Left renal pelvis (tissue), 4 donors: Measurements from ENCODE around the gene LRFN2. TPM values are rescaled to one million over a fixed set of nuclear protein-coding genes. Genes with fewer than 3 reads are reported as not detected.

Experiments used
- DNase-seq, 4 donors: peaks; one replicate each; pipeline ENCODE4 v3.0.0-alpha.2; 2013; ENCODE audit warnings: low read depth in 4 of 4, low spot score in 3 of 4
- polyA plus RNA-seq, 4 donors: library from polyadenylated mRNA; unstranded; fragments of 120-200 nt; gene quantifications; one replicate each; pipeline ENCODE4 v1.2.1, GENCODE V29; 2013; ENCODE audit not compliant: insufficient read length in 4 of 4

LRFN2 gene
- polyA plus RNA-seq, 4 donors = 0.85 to 1.1 (median 1.1) TPM

DNA sequence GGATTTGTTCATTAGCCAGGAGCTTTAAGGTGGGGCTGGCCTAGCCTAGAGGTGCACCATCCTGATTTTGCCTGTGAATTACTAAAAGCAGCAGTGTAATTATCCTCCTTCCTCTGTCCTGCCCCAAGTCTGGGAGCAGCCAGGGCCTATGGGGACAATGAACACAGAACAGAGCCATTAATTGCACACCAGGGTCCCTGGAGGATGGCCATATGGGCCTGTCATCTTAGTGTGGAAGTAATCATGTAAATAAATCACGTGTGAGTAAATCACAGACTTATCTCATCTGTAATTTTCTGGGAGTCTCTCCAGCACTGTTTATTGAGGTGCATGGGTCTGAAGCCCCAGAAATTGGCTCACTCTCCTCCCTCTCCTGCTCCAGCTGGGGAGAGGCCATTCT lies 176.3 kb downstream of the LRFN2 start:
- DNase-seq = no peak

DNA sequence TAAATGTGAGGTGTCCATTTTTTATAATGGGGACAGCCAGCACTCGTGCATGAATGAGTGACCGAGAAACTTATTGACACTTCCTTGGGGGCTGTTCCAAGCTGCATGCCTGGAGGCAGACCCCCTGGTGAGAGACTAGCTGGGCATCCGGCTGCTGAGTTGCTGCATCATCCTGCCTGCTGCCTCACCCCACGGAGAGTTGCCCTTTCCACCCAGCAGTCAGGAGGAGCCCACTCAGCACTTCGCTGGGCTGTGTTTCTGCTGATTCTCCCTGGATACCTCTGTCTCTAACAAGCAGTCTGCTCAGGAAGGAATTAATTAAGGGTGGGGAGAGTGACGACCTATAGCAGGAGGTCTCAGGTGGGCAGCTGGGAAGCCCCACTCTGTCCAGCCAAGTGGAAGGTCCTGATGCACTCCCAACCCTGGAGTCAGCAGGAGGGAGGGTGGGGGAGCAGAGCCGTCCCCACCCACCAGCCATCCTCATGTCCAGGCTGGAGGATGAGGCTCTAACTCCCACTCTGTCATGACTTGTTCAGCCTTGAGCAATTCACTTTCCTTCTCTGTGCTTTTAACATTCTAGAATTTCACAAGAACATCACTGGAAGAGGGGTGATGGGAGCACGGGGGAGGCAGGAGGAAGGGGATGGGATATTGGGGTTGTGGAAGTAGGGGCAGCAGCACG lies 177.3 kb downstream of the LRFN2 start:
- no peak for DNase-seq

DNA sequence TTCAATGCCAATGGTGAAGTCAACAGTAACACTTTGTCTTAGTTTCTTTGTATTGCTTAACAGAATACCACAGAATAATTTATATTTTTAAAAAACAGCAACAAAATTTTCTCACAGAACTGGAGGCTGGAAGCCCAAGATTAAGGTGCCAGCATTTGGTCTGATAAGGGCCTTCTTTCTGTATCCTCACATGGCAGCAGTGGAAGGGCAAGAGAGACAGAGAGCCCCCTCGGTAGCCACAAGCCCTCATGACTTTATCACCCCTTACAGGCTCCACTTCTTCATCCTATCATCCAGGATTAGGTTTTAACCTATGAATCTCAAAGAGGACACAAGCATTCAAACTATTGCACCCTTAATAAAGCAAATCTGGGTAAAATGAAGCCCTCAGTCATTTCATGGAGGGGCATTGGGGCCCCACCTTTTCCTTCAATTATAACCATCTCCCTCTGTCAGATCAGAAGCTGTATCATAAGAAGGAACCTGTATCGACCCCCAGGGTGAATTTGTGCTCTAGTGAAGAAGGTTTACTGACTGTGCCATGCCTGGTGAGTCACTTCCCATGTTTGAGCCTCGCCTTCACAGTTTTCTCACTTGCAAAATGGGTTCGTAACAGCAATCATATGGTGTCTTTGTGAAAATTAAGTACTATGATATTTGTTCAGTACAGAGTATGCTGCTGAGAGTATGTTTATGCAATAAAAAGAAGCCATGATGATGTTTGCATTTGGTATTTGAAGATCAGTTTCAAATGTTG lies 178.2 kb downstream of the LRFN2 start:
- no peak for DNase-seq

DNA sequence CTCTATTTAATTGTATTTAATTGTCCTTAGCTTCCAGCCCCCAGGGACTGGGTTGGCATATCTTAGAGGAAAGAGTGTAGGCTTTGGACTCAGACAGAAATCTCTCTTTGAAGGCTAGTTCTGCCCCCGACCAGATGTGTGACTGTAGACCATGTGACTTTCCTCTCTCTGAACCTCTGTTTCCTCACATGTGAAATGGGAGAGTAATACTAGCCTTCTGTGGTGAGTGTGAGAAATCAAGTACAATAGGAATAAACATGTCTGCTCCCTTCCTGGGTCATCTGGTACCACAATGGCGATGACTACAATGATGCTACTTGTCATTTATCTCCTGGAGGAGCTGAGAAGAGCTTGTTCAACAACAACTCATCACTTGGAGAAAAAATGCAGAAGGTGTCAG lies 179.9 kb downstream of the LRFN2 start:
- no peak for DNase-seq

DNA sequence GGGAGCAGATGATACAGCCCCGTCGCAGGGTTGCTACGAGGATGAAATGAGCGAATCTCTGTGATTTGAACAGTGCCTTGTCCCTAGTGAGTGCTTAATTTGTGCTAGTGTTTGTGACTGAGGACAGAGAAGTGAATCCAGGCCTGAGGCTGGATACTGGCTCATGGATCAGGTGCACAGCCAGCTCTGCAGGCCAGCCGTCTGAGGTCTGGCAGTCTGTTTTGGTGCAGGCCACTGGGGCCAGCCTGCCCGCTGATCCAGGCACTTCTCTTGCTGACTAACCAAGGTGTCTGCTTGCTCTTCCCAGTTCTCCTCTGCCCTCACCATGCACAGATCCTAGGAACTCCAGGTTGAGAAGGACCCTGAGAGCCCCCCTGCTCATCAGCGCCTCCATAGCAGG lies 181.0 kb downstream of the LRFN2 start:
- no peak for DNase-seq

DNA sequence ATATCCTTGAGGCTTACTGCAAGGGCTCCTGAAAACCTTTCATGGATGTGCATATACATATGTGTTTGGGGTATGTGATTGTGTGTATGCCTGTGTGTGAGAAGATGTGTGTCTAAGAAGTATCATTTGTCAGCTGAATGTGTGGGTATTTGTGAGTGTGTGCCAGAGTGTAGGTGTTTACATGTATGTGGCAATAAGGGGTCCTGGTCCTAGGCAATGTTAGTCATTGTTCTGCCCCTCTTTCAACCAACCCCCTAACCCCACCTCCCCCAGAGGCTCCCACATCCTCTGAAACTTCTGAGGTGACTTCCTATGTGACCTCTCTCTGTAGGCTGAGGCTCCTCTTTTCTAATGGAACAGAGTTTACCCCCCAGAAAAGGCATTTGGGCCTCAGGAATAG lies 186.4 kb downstream of the LRFN2 start:
- no peak for DNase-seq

DNA sequence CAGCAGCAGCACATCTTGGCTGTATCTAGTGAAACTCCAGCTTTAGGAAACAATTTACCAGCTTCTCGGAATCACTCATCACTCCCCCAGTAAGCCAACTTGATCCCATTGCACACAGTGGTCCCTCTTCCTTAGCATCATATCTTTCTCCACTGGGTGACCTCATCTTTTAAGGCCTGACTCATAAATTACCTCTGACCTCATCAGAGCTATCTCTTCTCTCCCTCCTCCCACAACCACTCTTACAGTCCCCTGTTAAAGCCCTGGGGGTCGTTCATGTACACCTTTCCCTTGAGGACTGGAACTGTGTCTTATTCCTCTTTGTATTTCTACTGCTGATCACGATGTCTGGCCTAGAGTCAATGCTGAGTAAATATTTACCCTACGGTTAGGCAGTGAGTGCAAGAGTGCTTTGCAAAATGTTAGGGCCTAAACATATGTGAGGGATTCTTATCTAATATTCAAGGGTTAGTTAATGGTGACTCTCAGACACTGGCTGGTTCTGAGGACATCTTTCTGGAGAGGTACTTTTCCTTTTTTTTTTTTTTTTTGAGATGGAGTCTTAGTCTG lies 187.2 kb downstream of the LRFN2 start:
- no peak for DNase-seq

DNA sequence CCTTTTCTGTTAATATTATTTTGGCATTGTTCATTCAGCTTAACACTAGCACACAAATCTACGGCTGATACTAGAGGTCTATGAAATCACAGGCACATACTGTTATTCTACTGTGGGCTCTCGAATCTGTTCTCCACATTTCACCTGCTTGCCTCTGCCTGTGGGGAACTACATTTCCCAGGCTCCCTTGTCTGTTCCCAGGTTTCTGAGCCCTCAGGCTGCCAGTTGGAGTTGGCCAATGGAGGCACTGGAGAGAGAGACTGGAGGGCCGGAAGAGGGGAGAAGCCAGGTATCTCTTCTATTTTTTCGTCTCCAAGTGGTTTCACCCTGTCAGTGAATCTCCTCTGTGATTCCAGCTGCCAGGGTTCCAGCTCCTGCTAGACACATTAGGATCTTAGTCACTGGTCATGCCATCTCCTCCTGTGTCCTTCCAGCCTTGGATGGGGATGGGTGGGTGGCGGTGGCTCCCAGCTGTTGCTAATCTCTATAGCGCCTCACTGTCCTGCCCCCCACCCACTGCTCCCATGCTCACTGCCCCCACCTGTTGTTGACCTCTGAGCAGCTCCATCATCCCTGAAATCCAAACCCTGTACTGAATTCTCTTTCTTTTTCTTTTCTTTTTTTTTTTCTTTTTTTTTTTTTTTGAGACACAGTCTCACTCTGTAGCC lies 188.2 kb downstream of the LRFN2 start:
- DNase-seq = no peak

DNA sequence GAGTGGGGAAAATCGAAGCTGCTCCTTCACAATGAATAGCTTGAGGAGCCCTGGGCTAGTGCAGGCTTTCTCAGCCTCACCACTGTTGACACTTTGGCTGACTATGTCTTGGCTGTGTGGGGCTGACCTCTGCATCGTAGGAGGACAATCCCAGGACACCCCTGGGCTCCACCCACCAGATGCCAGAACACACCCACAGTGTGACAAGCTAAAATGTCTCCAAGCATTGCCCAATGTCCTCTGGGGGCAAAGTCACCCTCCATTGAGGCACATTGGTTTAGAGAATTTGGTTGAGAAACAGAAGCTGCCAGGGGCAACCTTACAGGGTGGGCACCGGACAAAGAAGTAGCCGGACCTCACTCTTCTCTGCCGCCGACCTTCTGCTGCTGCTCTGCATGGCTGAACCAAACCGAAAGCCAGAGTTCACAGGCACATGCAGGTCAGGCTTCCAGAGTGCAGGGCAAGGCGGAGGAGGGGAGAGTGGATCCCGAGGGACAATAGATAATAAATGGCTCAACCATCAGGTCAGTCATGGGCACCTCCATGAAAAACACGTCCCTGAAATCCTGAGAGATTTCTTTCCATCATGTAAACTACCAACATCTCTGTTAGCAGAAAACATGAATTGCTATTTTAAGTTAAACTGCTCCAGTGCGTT lies 189.0 kb downstream of the LRFN2 start:
- no peak for DNase-seq

DNA sequence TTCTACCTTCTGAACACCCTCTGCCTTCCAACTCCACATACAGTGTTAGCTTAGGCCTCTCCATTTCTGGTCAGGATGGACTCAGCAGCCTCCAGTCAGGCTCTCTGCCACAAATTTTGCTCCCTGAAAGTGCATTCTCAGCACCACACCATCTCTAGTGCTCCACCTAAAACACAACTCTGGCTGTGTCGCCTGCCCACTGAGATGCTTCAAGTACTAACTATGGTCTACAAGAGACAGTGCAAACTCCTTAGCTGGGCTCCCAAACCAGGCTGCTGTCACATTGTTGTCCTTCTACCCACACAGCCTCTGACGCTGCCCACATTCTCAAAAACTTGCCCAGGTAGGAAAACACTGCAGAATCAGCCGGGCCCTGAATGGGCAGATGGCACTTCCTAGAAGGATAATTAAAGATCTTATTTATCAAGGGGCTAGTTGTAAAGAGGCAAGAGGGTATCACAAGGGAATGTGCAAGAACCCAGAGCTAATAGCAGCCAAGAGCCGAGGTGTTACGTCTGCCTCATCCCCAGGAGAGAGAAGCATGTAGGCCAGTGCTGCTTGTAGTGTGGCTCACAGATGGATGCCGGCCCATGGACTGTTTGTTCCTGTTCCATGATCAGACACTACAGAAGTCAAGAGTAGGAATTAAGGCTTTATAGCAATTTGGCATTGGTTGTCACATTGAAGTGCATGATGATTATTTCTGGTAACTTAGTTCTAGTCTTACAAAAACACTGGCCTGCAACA lies 189.7 kb downstream of the LRFN2 start:
- no peak for DNase-seq

DNA sequence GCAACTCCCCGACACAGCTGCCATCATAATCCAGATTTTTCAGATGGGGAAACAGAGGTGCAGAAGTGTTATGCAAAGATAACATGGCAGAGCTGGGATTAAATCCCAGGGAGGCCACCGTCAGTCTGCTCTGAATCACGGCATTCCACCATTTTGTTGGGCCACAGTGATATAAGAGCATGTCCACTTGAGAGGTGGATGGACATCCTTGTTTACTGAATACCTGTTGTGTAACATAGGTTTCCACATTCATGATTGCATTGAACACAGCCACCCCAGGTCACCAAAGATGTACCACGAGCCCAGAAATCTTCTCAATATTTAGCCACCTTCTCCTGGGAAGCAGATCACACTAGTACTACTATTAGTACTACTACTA lies 191.5 kb downstream of the LRFN2 start:
- no peak for DNase-seq

DNA sequence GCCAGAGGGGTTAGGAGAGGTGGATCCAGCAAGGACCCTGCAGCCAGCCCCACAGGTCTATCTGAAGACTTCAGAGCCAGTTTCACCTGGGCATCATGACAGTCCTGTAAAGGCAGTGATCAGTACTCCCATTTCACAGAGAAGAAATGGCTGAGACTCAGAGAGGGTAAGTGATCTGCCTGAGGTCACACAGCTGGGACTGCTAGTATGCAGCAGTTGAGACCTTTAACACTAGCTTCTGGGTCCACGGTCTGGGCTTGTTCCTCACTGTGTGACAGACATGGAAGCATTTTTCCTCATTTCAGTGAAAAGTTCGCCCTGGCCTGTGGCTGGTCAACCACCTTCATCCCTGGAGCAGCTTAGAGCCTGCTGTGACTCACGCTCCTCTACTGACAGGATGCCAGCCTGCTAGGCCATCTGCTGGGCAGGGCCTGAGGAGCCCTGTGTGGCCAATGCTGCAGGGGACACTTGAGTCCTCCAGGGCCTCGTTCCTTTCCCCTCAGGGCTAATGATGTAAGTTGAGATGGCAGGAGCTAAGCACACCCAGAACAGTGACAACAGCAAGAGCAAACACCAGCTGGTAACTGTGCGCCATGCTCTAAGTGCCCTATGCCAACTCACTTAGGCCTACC lies 192.0 kb downstream of the LRFN2 start:
- DNase-seq = no peak

DNA sequence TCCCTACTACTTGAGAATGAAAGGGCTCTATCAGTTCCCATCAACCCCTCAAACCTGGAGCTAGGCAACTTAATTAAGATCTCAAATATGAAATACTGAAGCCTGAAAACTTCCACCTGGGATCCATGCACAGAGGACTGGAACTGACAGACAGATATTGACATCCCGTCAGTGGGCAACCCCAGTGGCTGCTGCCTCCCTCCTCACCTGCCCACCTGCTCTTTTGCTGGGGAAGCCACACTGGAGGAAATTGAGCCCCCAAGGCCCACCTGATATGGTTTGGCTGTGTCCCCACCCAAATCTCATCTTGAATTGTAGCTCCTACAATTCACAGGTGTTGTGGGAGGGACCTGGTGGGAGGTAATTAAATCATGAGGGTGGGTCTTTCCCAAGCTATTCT lies 192.8 kb downstream of the LRFN2 start:
- no peak for DNase-seq

DNA sequence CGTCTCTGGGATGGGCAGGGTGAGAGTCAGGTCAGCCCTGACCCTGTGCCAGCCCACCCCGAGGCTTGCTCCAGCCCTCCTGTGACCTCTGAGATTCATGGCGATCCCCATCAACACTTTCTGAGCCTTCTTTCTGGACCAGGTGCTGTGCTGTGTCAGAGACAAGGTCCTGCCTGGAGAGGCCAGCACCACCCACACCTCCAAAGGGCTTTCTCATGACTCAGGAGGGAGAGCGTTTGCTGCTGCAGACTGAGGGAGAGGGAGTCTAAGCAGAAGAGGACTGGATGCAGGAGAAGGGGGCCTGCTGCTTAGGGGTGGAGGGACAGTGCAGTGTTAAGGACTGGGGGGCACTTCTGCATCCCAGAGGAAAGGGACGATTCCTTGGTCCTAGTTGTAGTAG lies 193.5 kb downstream of the LRFN2 start:
- DNase-seq = no peak

DNA sequence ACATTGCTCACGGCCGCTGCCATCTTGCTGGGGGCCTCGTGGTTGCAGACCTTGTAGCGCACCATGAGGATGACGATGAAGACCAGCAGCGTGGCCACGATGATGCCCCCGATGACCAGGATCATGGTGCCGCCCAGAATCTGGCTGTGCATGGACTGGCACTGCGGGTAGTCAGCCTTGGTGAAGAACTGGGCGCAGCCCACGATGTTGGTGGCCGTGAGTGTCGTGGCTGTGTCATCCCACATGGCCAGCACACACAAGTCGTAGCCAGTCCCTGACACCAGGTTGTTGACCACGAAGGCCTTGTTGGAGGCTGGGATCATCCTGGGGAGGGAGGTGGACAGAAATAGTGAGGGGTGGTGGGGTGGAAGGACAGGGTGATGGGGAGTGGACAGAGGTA lies 194.6 kb downstream of the LRFN2 start:
- DNase-seq = no peak

DNA sequence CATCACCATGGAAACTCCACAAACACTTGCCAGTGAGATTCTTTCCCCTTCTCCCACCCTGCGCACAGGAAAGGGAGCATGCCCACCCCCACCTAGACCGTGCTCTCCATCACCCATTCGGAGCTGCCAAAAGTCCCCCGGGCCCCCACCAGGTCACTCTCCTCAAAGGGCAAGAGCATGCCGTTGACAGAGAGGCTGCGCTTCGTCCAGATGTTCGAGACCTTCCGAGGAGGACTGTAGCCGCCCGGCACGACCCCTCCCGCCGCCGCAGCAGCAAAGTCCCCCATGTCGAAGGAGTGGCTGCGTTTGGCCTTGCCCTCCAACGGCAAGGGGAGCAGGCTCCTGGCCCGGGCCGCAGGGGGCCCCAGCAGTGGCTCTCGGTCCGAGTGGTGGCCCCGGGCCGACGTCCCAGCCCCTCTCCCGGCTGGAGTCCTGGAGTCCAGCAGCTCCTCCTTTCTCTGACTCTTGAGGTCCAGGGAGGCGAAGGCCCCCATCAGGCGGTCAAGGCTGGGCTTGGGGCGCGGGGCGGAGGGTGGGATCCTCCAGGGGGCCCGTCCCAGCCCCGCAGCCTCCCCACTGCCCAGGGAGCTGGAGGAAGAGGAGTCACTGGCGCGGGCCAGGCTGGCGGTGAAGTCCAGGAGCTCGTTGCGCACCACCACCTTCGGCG lies 195.2 kb downstream of the LRFN2 start:
- DNase-seq = no peak

DNA sequence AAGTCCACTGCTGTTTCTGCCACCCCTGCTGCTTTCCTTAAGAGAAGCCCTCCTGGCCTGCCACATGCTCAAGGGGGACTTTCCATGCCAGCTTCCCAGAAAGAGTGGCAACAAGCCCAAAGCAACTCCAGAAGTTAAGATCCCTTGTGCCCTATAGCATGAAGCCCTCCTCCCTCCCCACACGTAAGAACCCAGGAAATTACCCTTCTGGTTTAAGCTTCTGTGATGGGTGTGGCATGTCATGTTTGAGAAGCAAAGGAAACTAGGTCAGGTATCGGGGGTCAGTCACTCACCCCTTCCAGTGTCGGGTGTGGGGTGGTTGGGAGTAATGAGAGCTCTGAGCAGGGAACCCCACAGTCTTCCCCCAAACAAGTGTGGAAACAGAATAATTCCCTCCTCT lies 196.1 kb downstream of the LRFN2 start:
- DNase-seq = no peak

DNA sequence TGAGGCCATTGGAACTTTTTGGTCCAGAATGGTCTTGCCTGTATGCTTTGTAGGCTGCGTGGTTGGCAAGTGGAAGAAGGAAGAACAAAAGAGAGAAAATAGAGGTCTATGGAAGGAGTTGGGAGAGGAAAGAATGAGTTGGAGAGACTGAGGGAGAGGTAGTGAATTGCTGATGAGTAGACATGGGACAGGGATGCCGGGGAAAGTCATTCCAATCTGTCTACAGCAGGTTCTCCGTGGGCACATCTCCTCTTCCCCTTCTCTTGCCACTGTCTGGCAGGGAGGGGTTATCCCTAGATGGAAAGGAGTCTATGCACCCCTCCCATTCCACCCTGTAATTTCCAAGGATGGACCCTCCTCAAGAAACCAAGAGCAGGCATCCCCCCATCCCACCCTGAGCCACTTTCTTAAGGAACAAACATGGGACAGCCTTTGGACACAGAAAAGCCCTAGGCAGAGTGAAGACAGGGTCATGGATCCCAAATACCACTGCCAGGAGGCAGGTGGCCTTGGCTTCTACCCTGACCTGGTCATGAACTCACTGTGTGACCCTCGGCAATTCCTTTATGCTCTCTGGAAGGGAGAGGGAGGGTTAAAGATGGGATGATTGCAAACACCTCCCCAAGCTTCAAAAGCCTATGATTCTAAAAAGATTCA lies 196.9 kb downstream of the LRFN2 start:
- DNase-seq = no peak

DNA sequence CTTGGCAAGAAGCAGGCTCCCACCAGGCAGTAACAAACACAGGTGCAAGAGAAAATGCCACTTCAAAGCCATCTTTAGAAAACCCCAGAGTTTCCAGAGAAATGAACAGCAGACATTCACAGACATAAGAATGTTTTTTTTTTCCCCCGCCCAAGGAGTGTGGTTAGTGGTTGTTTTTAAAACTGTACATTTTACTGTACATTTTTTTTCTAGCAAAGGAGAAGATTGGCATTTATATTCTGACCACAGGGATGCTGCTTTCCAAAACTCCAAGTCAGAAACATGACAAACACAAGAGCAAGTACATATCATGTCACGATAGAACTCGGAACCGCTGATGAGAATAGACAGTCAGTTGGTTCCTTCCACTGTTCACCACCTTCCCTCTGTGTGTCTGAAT lies 197.9 kb downstream of the LRFN2 start:
- DNase-seq = no peak
